ENCODE measurements around the gene STRN4. TPM values are rescaled to one million over a fixed set of nuclear protein-coding genes. Genes with fewer than 3 reads are reported as not detected.

Gene STRN4

GRCh38 chr19:46670813-46671212 lies 75.4 kb downstream of the STRN4 start:
- DNase-seq (ENCODE audit: low read depth in 1 of 2, low spot score in 1 of 2), result no peak
- Histone ChIP-seq H3K27ac (replicated peaks) (no peak overlapping the region), H3K27me3 (ENCODE audit: insufficient read depth, poor library complexity, severe bottlenecking) (no peaks in the 10 kb centered on the region), H3K4me3 (replicated peaks; ENCODE audit: insufficient read depth, low read length) (no peak overlapping the region)
- TF ChIP-seq SPI1 (IDR thresholded peaks at IDR 0.05; ENCODE audit: borderline replicate concordance, low read depth) (no peak), REST (IDR thresholded peaks at IDR 0.05; ENCODE audit: insufficient replicate concordance, low read depth) (no peak), POLR2AphosphoS5 (IDR thresholded peaks at IDR 0.05; ENCODE audit: low read depth) (no peak), GABPA (IDR thresholded peaks at IDR 0.05; ENCODE audit: low read depth) (no peak), CTCF (IDR thresholded peaks at IDR 0.05; ENCODE audit: insufficient read depth, low read length) (no peak)

Small RNAs within 50 kb of the gene (microRNA-seq; reads per million reads assigned to microRNA genes)
- gene MIR320E, result not detected
